Measurements from ENCODE around the gene RNF14. TPM values are rescaled to one million over a fixed set of nuclear protein-coding genes. Genes with fewer than 3 reads are reported as not detected.

Gene RNF14
- total and polyA plus RNA-seq, 2 of the 8 experiments (the other 6 are each of a cell fraction or from before 2014, with no cell fraction given) = 4.7 to 20.2 TPM

DNA sequence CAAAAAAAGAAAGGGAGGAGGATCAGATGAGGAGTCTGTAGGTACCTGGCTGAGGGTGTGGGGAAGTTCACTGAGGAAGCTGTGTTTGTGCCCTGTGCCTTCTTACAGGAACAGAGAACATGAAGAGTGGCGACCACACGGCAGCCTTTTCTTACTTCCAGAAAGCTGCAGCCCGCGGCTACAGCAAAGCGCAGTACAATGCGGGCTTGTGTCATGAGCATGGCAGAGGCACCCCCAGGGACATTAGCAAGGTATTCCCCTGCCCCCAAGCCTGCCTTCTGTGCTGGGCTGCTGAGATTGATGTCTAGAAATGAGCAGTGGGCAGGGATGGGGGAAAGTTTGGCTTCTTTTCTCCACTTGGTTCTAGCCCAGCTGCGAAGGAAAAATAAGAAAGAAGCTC is 35.8 kb upstream of the RNF14 start:
- ChIA-PET POLR2A (ENCODE audit: partially characterized antibody) (interaction anchor here (4.7 kb wide), 1 partner anchor 11 kb away, joined by 32 read pairs; no protein-coding TSS in a partner anchor), CTCF (ENCODE audit: partially characterized antibody) (interaction anchor here (0.8 to 20.8 kb wide), 3 partner anchors 12 to 54 kb away, joined by 3 to 324 read pairs (median 5); partner anchors contain the start of gene PCDH12)
- FAIRE-seq = no peak
- no peak overlapping the region for H3K9ac ChIP-seq (replicated peaks in 1 of 4; ENCODE audit: extremely low read depth in 1 of 4, low read depth in 3 of 4, low read length in 3 of 4)
- no peak overlapping the region for H2AFZ ChIP-seq (ENCODE audit: low read length)
- H3K27me3 ChIP-seq (replicated peaks in 1 of 4; ENCODE audit: control insufficient read depth in 3 of 4, extremely low read depth in 1 of 4, insufficient read depth in 3 of 4, low read length in 3 of 4) = no peaks in the 10 kb centered on the region
- peaks cover 28 to 79% (median 70%) of the 10 kb centered on the region in 4 experiments for H3K36me3 ChIP-seq (ENCODE audit: control insufficient read depth in 2 of 4, insufficient read depth in 4 of 4, low read length in 3 of 4)
- no peak overlapping the region for H3K18ac ChIP-seq (ENCODE audit: extremely low read depth, low read length)
- no peak overlapping the region for H3K4ac ChIP-seq (replicated peaks; ENCODE audit: insufficient read length, low read depth, low read length)
- no peak overlapping the region for H4K91ac ChIP-seq (replicated peaks; ENCODE audit: insufficient read length, low read length)
- no peak overlapping the region for H2BK5ac ChIP-seq (ENCODE audit: low read depth, low read length)
- no peaks in the 10 kb centered on the region for H3K4me1 ChIP-seq (replicated peaks in 1 of 4; ENCODE audit: control insufficient read depth in 3 of 4, insufficient read depth in 4 of 4, low read length in 3 of 4)
- no peak overlapping the region for H3K23ac ChIP-seq (ENCODE audit: insufficient read length)
- no peak overlapping the region for H3K14ac ChIP-seq (ENCODE audit: insufficient read length)
- no peaks in the 10 kb centered on the region for H3K23me2 ChIP-seq (ENCODE audit: low read depth, low read length)
- no peaks in the 10 kb centered on the region for H3K79me1 ChIP-seq (ENCODE audit: low read depth, low read length)
- no peak for DNase-seq (ENCODE audit: low read depth in 1 of 2, low spot score in 2 of 2)
- H4K5ac ChIP-seq (ENCODE audit: insufficient read length, low read depth, low read length) = no peak overlapping the region
- no peaks in the 10 kb centered on the region for H3K79me2 ChIP-seq (ENCODE audit: control insufficient read depth in 1 of 2, insufficient read depth in 2 of 2, low read length in 2 of 2)
- no peak overlapping the region for H2BK12ac ChIP-seq (ENCODE audit: low read depth, low read length)
- no peak overlapping the region for H3K4me2 ChIP-seq (ENCODE audit: insufficient read depth in 1 of 2, low read depth in 2 of 2, low read length in 2 of 2)
- 93% methylated on average over 7 of the region's 7 CpGs; no CpG with 5 or more reads in 1 of the 2 experiments for WGBS, 2 experiments (ENCODE audit: extremely low coverage in 1 of 2, insufficient coverage in 1 of 2, insufficient read length in 1 of 2, insufficient replicate concordance in 2 of 2, low coverage in 1 of 2, low lambda C conversion rate in 2 of 2, missing lambda C conversion rate in 1 of 2)
- no peak overlapping the region for H3K4me3 ChIP-seq (ENCODE audit: extremely low read depth in 1 of 4, insufficient read depth in 2 of 4, low read depth in 3 of 4, low read length in 4 of 4)
- H2AK5ac ChIP-seq (ENCODE audit: low read depth, low read length) = no peak overlapping the region
- H3K27ac ChIP-seq (ENCODE audit: low read depth, low read length) = no peak overlapping the region
- H2BK20ac ChIP-seq (ENCODE audit: low read length) = no peak overlapping the region
- H4K8ac ChIP-seq (ENCODE audit: extremely low read depth, insufficient read depth, low read length) = no peak overlapping the region; the same call in 1 of the 2 replicates
- no peak overlapping the region for H3K56ac ChIP-seq (replicated peaks; ENCODE audit: insufficient read length, low read depth, low read length)
- no peak overlapping the region for H2BK120ac ChIP-seq (replicated peaks; ENCODE audit: low read depth, low read length)
- H3K9me3 ChIP-seq (ENCODE audit: insufficient read depth in 2 of 2, low read depth in 1 of 2, low read length in 1 of 2) = no peaks in the 10 kb centered on the region
- no peak overlapping the region for H2BK15ac ChIP-seq (ENCODE audit: low read length)
- H4K20me1 ChIP-seq (replicated peaks in 1 of 2; ENCODE audit: control insufficient read depth in 1 of 2, insufficient read depth in 2 of 2, low read length in 2 of 2) = peaks cover 0 to 3% of the 10 kb centered on the region in 2 experiments
- TF ChIP-seq CTBP2 (IDR thresholded peaks at IDR 0.05; ENCODE audit: borderline replicate concordance, insufficient read depth, insufficient read length, low read length) (no peak), CHD1 (IDR thresholded peaks at IDR 0.05; ENCODE audit: low read depth, low read length) (no peak), POLR2A (IDR thresholded peaks at IDR 0.05; ENCODE audit: control extremely low read depth in 1 of 2, low read depth in 2 of 2, low read length in 2 of 2) (no peak), EZH2 (IDR thresholded peaks at IDR 0.05; ENCODE audit: low read depth, low read length, severe bottlenecking) (no peak), MAFK (IDR thresholded peaks at IDR 0.05; ENCODE audit: low read depth, low read length) (no peak), BACH1 (IDR thresholded peaks at IDR 0.05; ENCODE audit: low read length) (no peak), HDAC2 (IDR thresholded peaks at IDR 0.05; ENCODE audit: borderline replicate concordance in 1 of 2, low read depth in 2 of 2, low read length in 2 of 2) (no peak), TEAD4 (IDR thresholded peaks at IDR 0.05; ENCODE audit: low read depth, low read length) (no peak), PHF8 (conservative IDR thresholded peaks at IDR 0.05; ENCODE audit: low read depth, low read length) (no peak), SP4 (IDR thresholded peaks at IDR 0.05; ENCODE audit: low read length) (no peak), CEBPB (IDR thresholded peaks at IDR 0.05; ENCODE audit: low read depth, low read length) (no peak), ZNF274 (IDR thresholded peaks at IDR 0.05; ENCODE audit: borderline replicate concordance, extremely low read depth, low read length) (no peak)
- TF ChIP-seq, protein P1, sequence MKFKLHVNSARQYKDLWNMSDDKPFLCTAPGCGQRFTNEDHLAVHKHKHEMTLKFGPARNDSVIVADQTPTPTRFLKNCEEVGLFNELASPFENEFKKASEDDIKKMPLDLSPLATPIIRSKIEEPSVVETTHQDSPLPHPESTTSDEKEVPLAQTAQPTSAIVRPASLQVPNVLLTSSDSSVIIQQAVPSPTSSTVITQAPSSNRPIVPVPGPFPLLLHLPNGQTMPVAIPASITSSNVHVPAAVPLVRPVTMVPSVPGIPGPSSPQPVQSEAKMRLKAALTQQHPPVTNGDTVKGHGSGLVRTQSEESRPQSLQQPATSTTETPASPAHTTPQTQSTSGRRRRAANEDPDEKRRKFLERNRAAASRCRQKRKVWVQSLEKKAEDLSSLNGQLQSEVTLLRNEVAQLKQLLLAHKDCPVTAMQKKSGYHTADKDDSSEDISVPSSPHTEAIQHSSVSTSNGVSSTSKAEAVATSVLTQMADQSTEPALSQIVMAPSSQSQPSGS (IDR thresholded peaks at IDR 0.05; ENCODE audit: low read length) = no peak

Data from H1 (cell line).